ENCODE data around the gene TTC31.

The TTC31 gene

GRCh38 chr2:74533464-74533863 lies 50.6 kb downstream of the TTC31 start:
- POLR2A ChIA-PET, result no interaction called here
- TF ChIP-seq, protein P1, sequence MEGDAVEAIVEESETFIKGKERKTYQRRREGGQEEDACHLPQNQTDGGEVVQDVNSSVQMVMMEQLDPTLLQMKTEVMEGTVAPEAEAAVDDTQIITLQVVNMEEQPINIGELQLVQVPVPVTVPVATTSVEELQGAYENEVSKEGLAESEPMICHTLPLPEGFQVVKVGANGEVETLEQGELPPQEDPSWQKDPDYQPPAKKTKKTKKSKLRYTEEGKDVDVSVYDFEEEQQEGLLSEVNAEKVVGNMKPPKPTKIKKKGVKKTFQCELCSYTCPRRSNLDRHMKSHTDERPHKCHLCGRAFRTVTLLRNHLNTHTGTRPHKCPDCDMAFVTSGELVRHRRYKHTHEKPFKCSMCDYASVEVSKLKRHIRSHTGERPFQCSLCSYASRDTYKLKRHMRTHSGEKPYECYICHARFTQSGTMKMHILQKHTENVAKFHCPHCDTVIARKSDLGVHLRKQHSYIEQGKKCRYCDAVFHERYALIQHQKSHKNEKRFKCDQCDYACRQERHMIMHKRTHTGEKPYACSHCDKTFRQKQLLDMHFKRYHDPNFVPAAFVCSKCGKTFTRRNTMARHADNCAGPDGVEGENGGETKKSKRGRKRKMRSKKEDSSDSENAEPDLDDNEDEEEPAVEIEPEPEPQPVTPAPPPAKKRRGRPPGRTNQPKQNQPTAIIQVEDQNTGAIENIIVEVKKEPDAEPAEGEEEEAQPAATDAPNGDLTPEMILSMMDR (IDR thresholded peaks at IDR 0.05; ENCODE audit: control extremely low read depth, extremely low read depth, low read depth, missing control alignments), result no peak
- CTCF ChIA-PET, result interaction anchor here (1.2 to 9.3 kb wide), 7 partner anchors 11 to 54 kb away, joined by 4 to 76 read pairs (median 16); partner anchors contain the start of genes CCDC142 and TTC31
- DNase-seq (ENCODE audit: extremely low spot score), result no peak

GRCh38 chr2:74534411-74534810 lies 51.5 kb downstream of the TTC31 start:
- POLR2A ChIA-PET, result no interaction called here
- DNase-seq (ENCODE audit: extremely low spot score), result no peak
- TF ChIP-seq, protein P1 (IDR thresholded peaks at IDR 0.05; ENCODE audit: control extremely low read depth, extremely low read depth, low read depth, missing control alignments), result no peak
- CTCF ChIA-PET, result interaction anchor here (0.9 to 9.3 kb wide), 6 partner anchors 10 to 59 kb away, joined by 3 to 76 read pairs (median 10); partner anchors contain the start of genes CCDC142 and TTC31

GRCh38 chr2:74535440-74535965 lies 52.6 kb downstream of the TTC31 start:
- DNase-seq (ENCODE audit: extremely low spot score), result no peak
- CTCF ChIA-PET, result interaction anchor here (1.2 kb wide), 1 partner anchor 29 kb away, joined by 3 read pairs; no protein-coding TSS in a partner anchor
- POLR2A ChIA-PET, result no interaction called here
- TF ChIP-seq, protein P1 (IDR thresholded peaks at IDR 0.05; ENCODE audit: control extremely low read depth, extremely low read depth, low read depth, missing control alignments), result no peak

DNA sequence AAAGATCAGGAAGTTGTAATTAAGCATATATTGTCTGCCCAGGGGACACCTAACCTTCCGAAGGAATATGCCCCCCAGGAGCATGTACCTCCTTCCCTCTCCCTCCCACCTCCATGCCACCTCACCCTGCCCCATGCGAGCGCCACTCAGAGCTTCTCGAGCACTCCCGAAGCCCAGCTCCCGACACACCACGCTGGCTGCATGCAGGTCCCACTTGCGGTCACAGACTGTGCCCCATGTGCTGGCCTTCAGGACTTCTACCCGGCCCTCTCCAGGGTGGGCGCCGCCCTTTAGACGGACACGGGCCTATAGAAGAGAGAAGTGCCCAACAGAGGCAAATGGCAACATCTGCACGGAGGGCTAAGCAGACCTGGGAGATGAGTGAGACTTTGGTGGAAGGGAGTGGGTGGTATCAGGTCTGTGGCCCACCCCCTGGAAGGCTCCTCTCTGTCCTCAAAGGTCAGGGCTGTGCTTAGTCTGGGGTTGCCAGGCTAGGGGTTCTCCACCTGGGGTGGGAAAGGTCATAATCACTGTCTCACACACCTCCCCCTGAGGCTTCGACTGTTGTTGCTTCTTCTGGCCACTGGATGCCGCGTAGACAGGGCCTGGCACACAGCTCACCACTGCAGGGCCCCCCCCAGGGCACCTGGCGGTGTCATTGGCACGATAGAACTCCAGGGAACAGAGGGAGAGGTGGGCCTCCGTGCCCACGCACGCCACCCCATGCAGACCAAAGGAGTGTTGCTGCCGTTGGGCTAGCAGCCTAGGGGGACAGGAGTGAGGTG lies 53.5 kb downstream of the TTC31 start:
- ChIA-PET CTCF (interaction anchor here (1.2 kb wide), 1 partner anchor 29 kb away, joined by 3 read pairs; no protein-coding TSS in a partner anchor), POLR2A (no interaction called here)
- DNase-seq (ENCODE audit: extremely low spot score), result no peak
- TF ChIP-seq, protein P1 (IDR thresholded peaks at IDR 0.05; ENCODE audit: control extremely low read depth, extremely low read depth, low read depth, missing control alignments), result no peak

- CTCF ChIA-PET, result no interaction called here
- POLR2A ChIA-PET, result no interaction called here
- TF ChIP-seq, protein P1 (IDR thresholded peaks at IDR 0.05; ENCODE audit: control extremely low read depth, extremely low read depth, low read depth, missing control alignments), result no peak
- DNase-seq (ENCODE audit: extremely low spot score), result no peak
These were observed 54.3 kb downstream of the TTC31 start for GRCh38 chr2:74537140-74537539.

DNA sequence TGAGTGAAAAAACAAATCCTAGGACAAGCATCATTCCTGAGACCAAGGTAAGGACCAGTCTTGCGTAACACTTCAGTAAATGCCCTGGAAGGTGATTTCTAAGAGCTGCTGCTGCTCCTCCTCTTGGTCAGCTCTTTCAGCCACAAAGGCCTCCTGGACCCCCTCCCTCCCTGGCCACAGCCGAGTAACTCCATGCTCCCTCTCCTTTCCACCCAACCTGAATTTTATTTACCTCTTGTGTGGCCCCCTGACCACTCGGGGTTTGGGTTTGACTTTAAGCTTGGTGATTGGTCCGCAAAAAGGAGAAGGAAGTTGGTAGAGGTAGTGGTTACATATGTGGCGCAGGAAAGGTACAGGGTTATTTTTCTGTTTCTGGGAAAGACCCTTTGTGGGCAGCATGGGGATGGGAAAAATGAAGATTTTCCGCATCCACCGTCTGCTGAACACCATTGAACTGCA lies 56.0 kb downstream of the TTC31 start:
- DNase-seq (ENCODE audit: extremely low spot score), result peak; percentile 53
- TF ChIP-seq, protein P1 (IDR thresholded peaks at IDR 0.05; ENCODE audit: control extremely low read depth, extremely low read depth, low read depth, missing control alignments), result no peak
- ChIA-PET CTCF (interaction anchor here (0.9 to 3.0 kb wide), 9 partner anchors 8 to 55 kb away, joined by 3 to 19 read pairs (median 5); partner anchors contain the start of genes AUP1 and HTRA2), POLR2A (interaction anchor here (0.6 to 2.4 kb wide), 5 partner anchors 9 to 67 kb away, joined by 3 to 12 read pairs (median 4); partner anchors contain the start of genes AUP1, HTRA2 and MRPL53)

Data from GM10248 (cell line).